Cardiac muscle cell (in vitro differentiated cells and primary cell): ENCODE measurements around the gene ZNF850. TPM values are rescaled to one million over a fixed set of nuclear protein-coding genes. Genes with fewer than 3 reads are reported as not detected.

Experiments used
- DNase-seq, 2 donors: peaks; one replicate each; pipeline versions ENCODE4 v3.0.0 to v3.0.0-alpha.2; 2010 to 2017; ENCODE audit warnings: low read depth in 1 of 2, low spot score in 1 of 2
- H3K27ac ChIP-seq: fragments of 200-600 bp; sonication (generic); 2 replicates; pipeline ENCODE4 v1.5.1; 2016
- H3K27me3 ChIP-seq: fragments of 200-600 bp; sonication (generic); 2 replicates; pipeline ENCODE4 v1.6.0; 2016; ENCODE audit warnings: control low read depth
- H3K36me3 ChIP-seq: fragments of 200-600 bp; sonication (generic); 2 replicates; pipeline ENCODE4 v1.5.1; 2016; ENCODE audit warnings: control low read depth
- H3K4me1 ChIP-seq: fragments of 200-600 bp; sonication (generic); 2 replicates; pipeline ENCODE4 v1.8.1; 2017; ENCODE audit warnings: low read depth, mild to moderate bottlenecking, mixed run types
- H3K4me3 ChIP-seq: fragments of 200-600 bp; sonication (generic); 2 replicates; pipeline ENCODE4 v1.5.1; 2016; ENCODE audit warnings: mild to moderate bottlenecking
- H3K9me3 ChIP-seq: fragments of 200-600 bp; sonication (generic); 2 replicates; pipeline ENCODE4 v1.5.1; 2017; ENCODE audit warnings: low read depth, mild to moderate bottlenecking, control low read depth
- polyA plus RNA-seq: library from polyadenylated mRNA; unstranded; fragments of >200 nt; fragmentation: Nextera tagmentation; extraction: Ambion mirVana; gene quantifications from 2 replicates; pipeline ENCODE4 v1.2.1, GENCODE V29; 2016
- total RNA-seq: library from RNA; depleted of rRNA; stranded (reverse); fragments of >200 nt; gene quantifications from 2 replicates; pipeline ENCODE4 v1.2.3, GENCODE V29; 2016
- TF ChIP-seq, protein P1 (sequence below): IDR thresholded peaks from 2 replicates; pipeline ENCODE4 v1.5.1; 2012; ENCODE audit warnings: low read depth, mild to moderate bottlenecking, low read length

The ZNF850 gene
- total and polyA plus RNA-seq, 2 experiments from 2014 or later, result 2.9 to 27.8 TPM

DNA sequence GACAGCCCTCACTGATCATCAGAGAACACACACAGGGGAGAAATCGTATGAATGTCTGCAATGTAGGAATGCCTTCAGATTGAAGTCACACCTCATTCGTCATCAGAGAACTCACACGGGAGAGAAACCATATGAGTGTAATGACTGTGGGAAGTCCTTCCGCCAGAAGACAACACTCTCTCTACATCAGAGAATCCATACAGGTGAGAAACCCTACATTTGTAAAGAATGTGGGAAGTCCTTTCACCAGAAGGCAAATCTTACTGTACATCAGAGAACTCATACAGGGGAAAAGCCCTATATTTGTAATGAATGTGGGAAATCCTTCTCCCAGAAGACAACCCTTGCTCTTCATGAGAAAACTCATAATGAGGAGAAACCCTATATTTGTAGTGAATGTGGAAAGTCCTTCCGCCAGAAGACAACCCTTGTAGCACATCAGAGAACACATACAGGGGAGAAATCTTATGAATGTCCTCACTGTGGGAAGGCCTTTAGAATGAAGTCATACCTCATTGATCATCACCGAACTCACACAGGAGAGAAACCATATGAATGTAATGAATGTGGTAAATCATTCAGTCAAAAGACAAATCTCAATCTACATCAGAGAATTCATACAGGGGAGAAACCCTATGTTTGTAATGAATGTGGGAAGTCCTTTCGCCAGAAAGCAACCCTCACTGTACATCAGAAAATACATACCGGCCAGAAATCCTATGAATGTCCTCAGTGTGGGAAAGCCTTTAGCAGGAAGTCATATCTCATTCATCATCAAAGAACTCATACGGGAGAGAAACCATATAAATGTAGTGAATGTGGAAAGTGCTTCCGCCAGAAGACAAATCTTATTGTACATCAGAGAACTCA is 52.7 kb downstream of the ZNF850 start:
- peak in 1 of 2 donors; percentile 9 for DNase-seq
- Histone ChIP-seq H3K4me3 (no peak overlapping the region), H3K36me3 (peaks cover 35% of the 10 kb centered on the region), H3K27me3 (no peaks in the 10 kb centered on the region), H3K27ac (no peak overlapping the region), H3K9me3 (peaks cover 20% of the 10 kb centered on the region), H3K4me1 (no peaks in the 10 kb centered on the region)
- TF ChIP-seq, protein P1, sequence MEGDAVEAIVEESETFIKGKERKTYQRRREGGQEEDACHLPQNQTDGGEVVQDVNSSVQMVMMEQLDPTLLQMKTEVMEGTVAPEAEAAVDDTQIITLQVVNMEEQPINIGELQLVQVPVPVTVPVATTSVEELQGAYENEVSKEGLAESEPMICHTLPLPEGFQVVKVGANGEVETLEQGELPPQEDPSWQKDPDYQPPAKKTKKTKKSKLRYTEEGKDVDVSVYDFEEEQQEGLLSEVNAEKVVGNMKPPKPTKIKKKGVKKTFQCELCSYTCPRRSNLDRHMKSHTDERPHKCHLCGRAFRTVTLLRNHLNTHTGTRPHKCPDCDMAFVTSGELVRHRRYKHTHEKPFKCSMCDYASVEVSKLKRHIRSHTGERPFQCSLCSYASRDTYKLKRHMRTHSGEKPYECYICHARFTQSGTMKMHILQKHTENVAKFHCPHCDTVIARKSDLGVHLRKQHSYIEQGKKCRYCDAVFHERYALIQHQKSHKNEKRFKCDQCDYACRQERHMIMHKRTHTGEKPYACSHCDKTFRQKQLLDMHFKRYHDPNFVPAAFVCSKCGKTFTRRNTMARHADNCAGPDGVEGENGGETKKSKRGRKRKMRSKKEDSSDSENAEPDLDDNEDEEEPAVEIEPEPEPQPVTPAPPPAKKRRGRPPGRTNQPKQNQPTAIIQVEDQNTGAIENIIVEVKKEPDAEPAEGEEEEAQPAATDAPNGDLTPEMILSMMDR, result no peak

DNA sequence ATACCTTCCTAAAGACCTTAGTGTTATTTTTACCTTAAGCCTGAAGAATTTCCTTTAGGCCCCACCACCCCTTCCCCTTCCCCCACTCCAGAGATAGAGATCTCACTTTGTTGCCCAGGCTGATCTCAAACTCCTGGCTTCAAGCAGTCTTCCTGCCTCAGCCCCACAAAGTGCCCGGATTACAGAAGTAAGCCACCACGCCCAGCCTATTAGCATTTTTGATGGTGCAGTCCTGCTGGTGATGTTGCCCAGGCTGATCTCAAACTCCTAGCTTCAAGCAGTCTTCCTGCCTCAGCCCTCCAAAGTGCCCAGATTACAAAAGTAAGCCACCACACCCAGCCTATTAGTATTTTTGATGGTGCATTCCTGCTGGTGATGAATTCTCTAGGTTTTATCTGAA is 63.2 kb downstream of the ZNF850 start:
- Histone ChIP-seq H3K4me3 (no peak overlapping the region), H3K36me3 (peaks cover 20% of the 10 kb centered on the region), H3K27me3 (no peaks in the 10 kb centered on the region), H3K4me1 (no peaks in the 10 kb centered on the region), H3K9me3 (peaks cover 3% of the 10 kb centered on the region), H3K27ac (no peak overlapping the region)
- TF ChIP-seq, protein P1, result no peak
- no peak for DNase-seq

DNA sequence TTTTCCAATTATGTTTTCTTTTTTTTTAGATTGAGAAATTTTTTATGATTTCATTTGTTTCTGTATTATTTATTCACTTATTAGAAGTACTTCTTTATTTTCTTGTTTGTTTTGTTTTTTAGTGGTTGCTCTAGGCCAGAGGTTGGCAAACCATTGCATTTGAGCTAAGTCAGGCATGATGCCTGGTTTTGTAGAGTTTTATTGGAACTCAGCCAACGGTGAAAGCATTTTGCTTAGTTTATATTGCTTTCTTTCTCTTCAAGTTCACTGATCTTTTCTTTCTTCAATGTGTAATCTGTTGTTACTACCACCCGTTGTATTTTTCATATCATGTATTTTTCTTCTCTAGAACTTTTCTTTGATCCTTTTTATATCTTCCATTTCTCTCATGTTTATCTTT is 65.5 kb downstream of the ZNF850 start:
- no peak for DNase-seq
- no peak overlapping the region for H3K27ac ChIP-seq
- no peaks in the 10 kb centered on the region for H3K4me1 ChIP-seq
- no peaks in the 10 kb centered on the region for H3K27me3 ChIP-seq
- no peaks in the 10 kb centered on the region for H3K36me3 ChIP-seq
- no peak overlapping the region for H3K4me3 ChIP-seq
- TF ChIP-seq, protein P1, result no peak
- peaks cover 3% of the 10 kb centered on the region for H3K9me3 ChIP-seq

DNA sequence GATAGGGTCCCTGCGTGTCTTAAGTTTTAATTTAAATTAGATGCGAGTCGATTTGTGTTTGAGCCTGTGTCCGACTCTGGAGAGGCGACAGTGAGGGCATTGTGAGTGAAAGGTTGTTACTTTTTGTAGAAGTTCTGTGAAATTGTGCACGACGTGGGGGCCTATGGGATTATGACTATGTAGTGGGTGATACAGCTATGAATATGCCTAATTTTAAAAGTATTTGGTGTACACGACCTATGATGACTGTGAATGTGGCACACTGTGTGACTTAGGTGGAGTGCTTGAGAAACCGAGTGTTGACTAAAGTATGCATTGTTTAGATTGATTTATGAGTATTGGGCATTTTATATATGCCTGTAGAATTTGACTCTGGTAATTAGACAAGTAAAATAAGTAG is 84.5 kb downstream of the ZNF850 start:
- DNase-seq, result no peak
- TF ChIP-seq, protein P1, result no peak
- no peaks in the 10 kb centered on the region for H3K27me3 ChIP-seq
- peaks cover 8% of the 10 kb centered on the region for H3K4me1 ChIP-seq
- H3K27ac ChIP-seq, result peak overlapping the region; percentile 75
- H3K4me3 ChIP-seq, result peak overlapping the region; percentile 49
- peaks cover 37% of the 10 kb centered on the region for H3K36me3 ChIP-seq
- no peaks in the 10 kb centered on the region for H3K9me3 ChIP-seq

DNA sequence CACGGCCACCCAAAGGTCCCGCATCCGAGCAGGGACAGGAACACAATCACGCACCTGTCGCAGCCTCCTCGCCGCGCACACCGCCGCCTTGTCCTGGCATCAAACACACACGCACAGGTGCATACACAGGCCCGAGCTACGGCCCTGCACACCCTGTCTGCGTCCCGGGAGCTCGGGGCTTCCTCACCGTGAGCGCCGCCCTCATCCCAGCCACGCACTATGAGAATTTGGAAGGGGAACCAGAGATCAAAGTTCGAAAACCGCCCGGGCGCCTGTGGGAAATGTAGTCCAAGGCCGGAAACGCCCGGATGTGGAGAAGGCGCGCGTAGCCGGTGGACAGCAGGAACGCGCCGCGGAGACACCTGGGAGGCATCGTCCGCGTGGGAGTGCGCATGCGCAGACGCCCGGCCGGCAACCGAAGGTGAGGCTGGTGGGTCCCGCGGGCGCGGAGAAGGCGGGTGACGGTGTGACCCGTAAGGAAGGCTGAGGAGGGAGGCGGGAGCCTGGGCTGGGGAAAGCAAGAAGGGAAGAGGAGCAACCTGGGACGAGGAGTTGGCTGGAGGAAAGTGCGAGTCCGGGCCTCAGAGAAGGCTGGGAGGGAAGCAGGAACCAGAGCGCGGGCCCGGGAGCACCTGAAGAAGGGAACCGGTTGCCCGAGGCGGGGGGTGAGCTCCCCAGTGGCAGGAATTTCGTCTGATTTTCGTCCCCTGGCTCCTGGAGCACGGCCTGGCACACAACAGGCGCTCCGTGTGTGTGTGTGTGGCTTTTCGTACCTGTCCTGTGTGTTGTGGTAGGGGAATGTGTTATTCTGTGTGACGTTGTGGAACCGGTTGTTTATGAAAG is 85.2 kb downstream of the ZNF850 start, which contains the start of gene ZNF567:
Gene ZNF567, plus strand, starts transcription at position 399 of the 843 bp plus-strand sequence. CDS start 7,256 bp downstream, outside the sequence.
- no peaks in the 10 kb centered on the region for H3K9me3 ChIP-seq
- no peaks in the 10 kb centered on the region for H3K27me3 ChIP-seq
- peaks cover 31% of the 10 kb centered on the region for H3K36me3 ChIP-seq
- DNase-seq, result peak; percentile 96 to 99
- H3K4me3 ChIP-seq, result peak within 1 kb of the TSS; percentile 49
- H3K4me1 ChIP-seq, result peaks cover 8% of the 10 kb centered on the region
- peak within 1 kb of the TSS; percentile 75 for H3K27ac ChIP-seq
- TF ChIP-seq, protein P1, result no peak
